Measurements from ENCODE around the gene UBASH3A.

UBASH3A gene

GRCh38 chr21:42472521-42472920, 68.8 kb downstream of the UBASH3A start:
- TF ChIP-seq CTCF (IDR thresholded peaks at IDR 0.05; ENCODE audit: low read depth, low read length) = no peak
- H3K4me3 ChIP-seq (ENCODE audit: low read depth, low read length) = no peak overlapping the region
- no peak for DNase-seq (ENCODE audit: low read depth, low spot score)
- in situ Hi-C loops (cut with HindIII; ENCODE audit: low sequenced_read_pairs) = no loop called here

- TF ChIP-seq CTCF (IDR thresholded peaks at IDR 0.05; ENCODE audit: low read depth, low read length) = no peak
- in situ Hi-C loops (cut with HindIII; ENCODE audit: low sequenced_read_pairs) = no loop called here
- no peak for DNase-seq (ENCODE audit: low read depth, low spot score)
- no peak overlapping the region for H3K4me3 ChIP-seq (ENCODE audit: low read depth, low read length)
Observed at GRCh38 chr21:42473498-42474042, 69.9 kb downstream of the UBASH3A start.

- H3K4me3 ChIP-seq (ENCODE audit: low read depth, low read length) = no peak overlapping the region
- TF ChIP-seq CTCF (IDR thresholded peaks at IDR 0.05; ENCODE audit: low read depth, low read length) = no peak
- in situ Hi-C loops (cut with HindIII; ENCODE audit: low sequenced_read_pairs) = no loop called here
- no peak for DNase-seq (ENCODE audit: low read depth, low spot score)
Observed at GRCh38 chr21:42474043-42474831, 70.5 kb downstream of the UBASH3A start.

GRCh38 chr21:42475036-42475435, 71.3 kb downstream of the UBASH3A start:
- no peak for TF ChIP-seq CTCF (IDR thresholded peaks at IDR 0.05; ENCODE audit: low read depth, low read length)
- in situ Hi-C loops (cut with HindIII; ENCODE audit: low sequenced_read_pairs) = no loop called here
- DNase-seq (ENCODE audit: low read depth, low spot score) = no peak
- H3K4me3 ChIP-seq (ENCODE audit: low read depth, low read length) = no peak overlapping the region

- DNase-seq (ENCODE audit: low read depth, low spot score) = no peak
- in situ Hi-C loops (cut with HindIII; ENCODE audit: low sequenced_read_pairs) = no loop called here
- TF ChIP-seq CTCF (IDR thresholded peaks at IDR 0.05; ENCODE audit: low read depth, low read length) = no peak
- H3K4me3 ChIP-seq (ENCODE audit: low read depth, low read length) = no peak overlapping the region
Observed at GRCh38 chr21:42475526-42476387, 72.1 kb downstream of the UBASH3A start.

GRCh38 chr21:42476388-42477331, 73.0 kb downstream of the UBASH3A start:
- DNase-seq (ENCODE audit: low read depth, low spot score) = no peak
- no peak for TF ChIP-seq CTCF (IDR thresholded peaks at IDR 0.05; ENCODE audit: low read depth, low read length)
- no peak overlapping the region for H3K4me3 ChIP-seq (ENCODE audit: low read depth, low read length)
- in situ Hi-C loops (cut with HindIII; ENCODE audit: low sequenced_read_pairs) = no loop called here

Measured in astrocyte of the spinal cord (primary cell).